Measurements from ENCODE around the gene SH3BGRL3.

Gene SH3BGRL3

GRCh38 chr1:26278724-26279455 is 996 bp upstream of the SH3BGRL3 start:
- no peak for DNase-seq (ENCODE audit: insufficient read length)
- TF ChIP-seq POLR2A (IDR thresholded peaks at IDR 0.05; ENCODE audit: low read depth, low read length): no peak
- peak; percentile 4; the same call in 1 of the 2 replicates for TF ChIP-seq POLR2AphosphoS5 (IDR thresholded peaks at IDR 0.05; ENCODE audit: low read depth, low read length)
- no peak for FAIRE-seq

- no peak for FAIRE-seq
- no peak for TF ChIP-seq TAF1 (IDR thresholded peaks at IDR 0.05; ENCODE audit: borderline replicate concordance, low read depth, low read length)
- DNase-seq (ENCODE audit: insufficient read length): peak; percentile 48
These were observed 602 bp downstream of the SH3BGRL3 start for GRCh38 chr1:26280333-26281042.

- FAIRE-seq: no peak
- no peak for DNase-seq (ENCODE audit: insufficient read length)
- TF ChIP-seq TAF1 (IDR thresholded peaks at IDR 0.05; ENCODE audit: borderline replicate concordance, low read depth, low read length) (no peak), POLR2A (IDR thresholded peaks at IDR 0.05; ENCODE audit: low read depth, low read length) (peak; percentile 39; the same call in 1 of the 2 replicates), POLR2AphosphoS5 (IDR thresholded peaks at IDR 0.05; ENCODE audit: low read depth, low read length) (peak; percentile 36; the same call in 1 of the 2 replicates)
These were observed 1.4 kb downstream of the SH3BGRL3 start for GRCh38 chr1:26281091-26281958.

GRCh38 chr1:26281971-26282370 is 2.1 kb downstream of the SH3BGRL3 start:
- no peak for TF ChIP-seq POLR2AphosphoS5 (IDR thresholded peaks at IDR 0.05; ENCODE audit: low read depth, low read length)
- no peak for TF ChIP-seq TAF1 (IDR thresholded peaks at IDR 0.05; ENCODE audit: borderline replicate concordance, low read depth, low read length)
- TF ChIP-seq POLR2A (IDR thresholded peaks at IDR 0.05; ENCODE audit: low read depth, low read length): no peak
- no peak for FAIRE-seq
- DNase-seq (ENCODE audit: insufficient read length): no peak

- DNase-seq (ENCODE audit: insufficient read length) (no peak), FAIRE-seq (no peak)
- TF ChIP-seq TAF1 (IDR thresholded peaks at IDR 0.05; ENCODE audit: borderline replicate concordance, low read depth, low read length): no peak
- TF ChIP-seq POLR2A (IDR thresholded peaks at IDR 0.05; ENCODE audit: low read depth, low read length): no peak
- no peak for TF ChIP-seq POLR2AphosphoS5 (IDR thresholded peaks at IDR 0.05; ENCODE audit: low read depth, low read length)
These were observed 2.6 kb downstream of the SH3BGRL3 start for GRCh38 chr1:26282401-26282918.

GRCh38 chr1:26283279-26283853 is 3.5 kb downstream of the SH3BGRL3 start:
- no peak for DNase-seq (ENCODE audit: insufficient read length)

GRCh38 chr1:26283871-26284596 is 4.1 kb downstream of the SH3BGRL3 start:
- no peak for TF ChIP-seq POLR2A (IDR thresholded peaks at IDR 0.05; ENCODE audit: low read depth, low read length)
- no peak for TF ChIP-seq TAF1 (IDR thresholded peaks at IDR 0.05; ENCODE audit: borderline replicate concordance, low read depth, low read length)
- TF ChIP-seq POLR2AphosphoS5 (IDR thresholded peaks at IDR 0.05; ENCODE audit: low read depth, low read length): no peak
- DNase-seq (ENCODE audit: insufficient read length) (no peak), FAIRE-seq (no peak)

More at GRCh38 chr1:26283279-26283853, 3.5 kb downstream of the SH3BGRL3 start:
- TF ChIP-seq POLR2A (IDR thresholded peaks at IDR 0.05; ENCODE audit: low read depth, low read length): no peak
- TF ChIP-seq POLR2AphosphoS5 (IDR thresholded peaks at IDR 0.05; ENCODE audit: low read depth, low read length): peak; percentile 37; the same call in 1 of the 2 replicates
- no peak for TF ChIP-seq TAF1 (IDR thresholded peaks at IDR 0.05; ENCODE audit: borderline replicate concordance, low read depth, low read length)
- FAIRE-seq: no peak

GRCh38 chr1:26284597-26285347 is 4.9 kb downstream of the SH3BGRL3 start:
- DNase-seq (ENCODE audit: insufficient read length) (peak; percentile 72), FAIRE-seq (peak; percentile 77)

GRCh38 chr1:26285366-26286063 is 5.6 kb downstream of the SH3BGRL3 start:
- no peak for TF ChIP-seq POLR2AphosphoS5 (IDR thresholded peaks at IDR 0.05; ENCODE audit: low read depth, low read length)
- TF ChIP-seq TAF1 (IDR thresholded peaks at IDR 0.05; ENCODE audit: borderline replicate concordance, low read depth, low read length): no peak
- no peak for TF ChIP-seq POLR2A (IDR thresholded peaks at IDR 0.05; ENCODE audit: low read depth, low read length)
- FAIRE-seq: no peak
- DNase-seq (ENCODE audit: insufficient read length): no peak

More at GRCh38 chr1:26284597-26285347, 4.9 kb downstream of the SH3BGRL3 start:
- TF ChIP-seq POLR2A (IDR thresholded peaks at IDR 0.05; ENCODE audit: low read depth, low read length) (no peak), POLR2AphosphoS5 (IDR thresholded peaks at IDR 0.05; ENCODE audit: low read depth, low read length) (no peak), TAF1 (IDR thresholded peaks at IDR 0.05; ENCODE audit: borderline replicate concordance, low read depth, low read length) (no peak)
